A549 (cell line): ENCODE data around the gene NAV2. TPM values are rescaled to one million over a fixed set of nuclear protein-coding genes. Genes with fewer than 3 reads are reported as not detected.

Source experiments
- ATAC-seq, 2 experiments: fragments of 200-7000 bp in 1 of 2; fragments of >200 bp in 1 of 2; cut with Nextera tagmentation in 1 of 2; cut with Tn5 transposase in 1 of 2; 3 replicates each; pipeline versions ENCODE4 v1.8.0 to v1.9.1; 2018 to 2020; ENCODE audit warnings: mild to moderate bottlenecking in 1 of 2, moderate library complexity in 1 of 2
- CTCF ChIA-PET: fragments of 300-600 bp; sonication (Branson Sonifier 250); formaldehyde crosslinking; extraction: SDS; loops from one replicate; lab custom pipeline; 2021; ENCODE audit warnings: antibody characterized with exemption, inconsistent platforms; lab: Yijun Ruan, JAX
- POLR2A ChIA-PET: fragments of 350-600 bp; formaldehyde crosslinking; extraction: SDS; loops from one replicate; lab custom pipeline; 2021; ENCODE audit warnings: antibody characterized with exemption, inconsistent platforms; lab: Yijun Ruan, JAX
- DNase-seq, 2 experiments: peaks; one replicate each; pipeline versions ENCODE4 v3.0.0 to v3.0.0-alpha.2; 2011 to 2016; ENCODE audit warnings: low read depth in 1 of 2, low spot score in 1 of 2
- FAIRE-seq: peaks from 2 replicates; lab custom pipeline; 2011; peaks lifted over from hg19 to GRCh38; lab: Jason Lieb, UNC
- H3K27ac ChIP-seq, 2 experiments: fragments of >200 bp; sonication (Bioruptor Twin); formaldehyde crosslinking; 3 replicates each; pipeline ENCODE4 v1.5.1; 2016 to 2017
- H3K4me1 ChIP-seq: fragments of >200 bp; sonication (Bioruptor Twin); formaldehyde crosslinking; 3 replicates; pipeline ENCODE4 v1.6.1; 2016
- H3K4me2 ChIP-seq: fragments of >200 bp; sonication (Bioruptor Twin); formaldehyde crosslinking; 3 replicates; pipeline ENCODE4 v1.6.1; 2016
- H3K4me3 ChIP-seq: fragments of >200 bp; sonication (Bioruptor Twin); formaldehyde crosslinking; 3 replicates; pipeline ENCODE4 v1.5.1; 2016
- H3K9me3 ChIP-seq: fragments of >200 bp; sonication (Bioruptor Twin); formaldehyde crosslinking; 3 replicates; pipeline ENCODE4 v1.6.1; 2016
- EHMT2 ChIP-seq: fragments of 200-600 bp; sonication (generic); IDR thresholded peaks from 2 replicates; pipeline ENCODE4 v1.6.1; 2016; ENCODE audit warnings: antibody characterized with exemption, low read depth, mild to moderate bottlenecking, moderate library complexity
- EP300 ChIP-seq, 2 experiments: fragments of >200 bp; sonication (Bioruptor Twin); formaldehyde crosslinking; IDR thresholded peaks; 2 replicates in 1 of 2; 3 replicates in 1 of 2; pipeline ENCODE4 v1.6.1; 2016 to 2017
- GATA3 ChIP-seq: IDR thresholded peaks from 2 replicates; pipeline ENCODE4 v1.6.1; 2012; ENCODE audit warnings: borderline replicate concordance
- HDAC2 ChIP-seq: fragments of 200-600 bp; sonication (generic); IDR thresholded peaks from 2 replicates; pipeline ENCODE4 v1.6.1; 2016
- HEYL ChIP-seq: fragments of 250-450 bp; sonication (Bioruptor Pico); IDR thresholded peaks from 2 replicates; pipeline ENCODE4 v1.8.0; 2021; ENCODE audit warnings: mild to moderate bottlenecking, moderate library complexity
- HOXA7 ChIP-seq: fragments of 250-450 bp; sonication (Bioruptor Pico); IDR thresholded peaks from 2 replicates; pipeline ENCODE4 v1.5.0; 2020; ENCODE audit warnings: mild to moderate bottlenecking, moderate library complexity
- HOXB13 ChIP-seq: fragments of 250-450 bp; sonication (Bioruptor Pico); IDR thresholded peaks from 2 replicates; pipeline ENCODE4 v1.5.0; 2020; ENCODE audit warnings: low read depth, mild to moderate bottlenecking, moderate library complexity
- JUNB ChIP-seq: fragments of >200 bp; sonication (Bioruptor Twin); formaldehyde crosslinking; IDR thresholded peaks from 2 replicates; pipeline ENCODE4 v1.6.1; 2016
- KDM1A ChIP-seq: fragments of 200-600 bp; sonication (generic); IDR thresholded peaks from 2 replicates; pipeline ENCODE4 v1.6.1; 2016; ENCODE audit warnings: low read depth, mild to moderate bottlenecking
- MAFK ChIP-seq: fragments of 450-650 bp; IDR thresholded peaks from 2 replicates; pipeline ENCODE4 v1.6.1; 2014; ENCODE audit not compliant: partially characterized antibody
- RFX5 ChIP-seq: fragments of 450-650 bp; IDR thresholded peaks from 2 replicates; pipeline ENCODE4 v1.7.1; 2014; ENCODE audit warnings: antibody characterized with exemption, mild to moderate bottlenecking, moderate library complexity
- SREBF2 ChIP-seq: fragments of 450-650 bp; IDR thresholded peaks from 2 replicates; pipeline ENCODE4 v1.6.1; 2014; ENCODE audit warnings: mild to moderate bottlenecking, moderate library complexity
- USF2 ChIP-seq: fragments of 450-650 bp; IDR thresholded peaks from 2 replicates; pipeline ENCODE4 v1.6.1; 2014; ENCODE audit warnings: antibody characterized with exemption
- ZC3H11A ChIP-seq: fragments of 450-650 bp; IDR thresholded peaks from 2 replicates; pipeline ENCODE4 v1.6.1; 2014; ENCODE audit warnings: antibody characterized with exemption, mild to moderate bottlenecking
- ZFP36 ChIP-seq: fragments of 450-650 bp; IDR thresholded peaks from 2 replicates; pipeline ENCODE4 v1.6.1; 2014; ENCODE audit warnings: borderline replicate concordance; ENCODE audit not compliant: partially characterized antibody
- WGBS: methylation state at CpG from one replicate; pipeline ENCODE4 v1.1.6; 2017; ENCODE audit errors: missing lambda C conversion rate; 5-methylcytosine and 5-hydroxymethylcytosine counted together
- polyA plus RNA-seq, 4 experiments: library from polyadenylated mRNA; depleted of rRNA in 3 of 4; stranded (reverse); fragments of >200 nt; fragmentation: RNase III in 1 of 4; extraction: RNeasy Plus Mini Kit Qiagen cat#74134 plus additional on column Dnase treatment in 1 of 4; gene quantifications; 2 replicates in 3 of 4; 3 replicates in 1 of 4; pipeline ENCODE4 v1.2.3, GENCODE V29; 2011 to 2017
- TF ChIP-seq, protein P1 (sequence below): fragments of 200-600 bp; sonication (generic); IDR thresholded peaks from 2 replicates; pipeline ENCODE4 v1.6.1; 2016; ENCODE audit warnings: antibody characterized with exemption, mild to moderate bottlenecking, moderate library complexity

The NAV2 gene
- polyA plus RNA-seq, 2 of the 4 experiments (the other 2 are of a cell fraction) = 4.9 to 19.8 TPM

DNA sequence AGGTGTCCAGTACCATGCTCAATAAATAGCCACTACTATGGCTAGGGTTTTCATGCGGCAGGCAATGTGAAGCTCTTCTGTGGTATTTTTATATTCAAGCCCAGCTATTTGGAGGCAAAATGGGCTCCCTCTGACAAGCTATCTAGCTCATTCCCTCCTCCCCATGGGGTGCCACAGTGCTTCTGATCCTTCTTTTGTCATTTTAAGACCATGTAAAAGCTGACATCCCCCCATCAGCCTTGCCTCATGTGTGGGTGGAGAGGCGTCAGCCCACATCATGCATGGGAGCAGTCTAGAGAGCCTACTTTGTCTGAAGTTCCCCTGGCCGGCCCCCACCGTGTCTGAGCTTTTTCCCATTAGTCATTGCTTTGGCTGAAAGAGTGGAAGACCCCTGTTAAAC lies 59.8 kb downstream of the NAV2 start:
- CTCF ChIA-PET = interaction anchor here (0.6 to 1.8 kb wide), 2 partner anchors 71 to 131 kb away, joined by 3 to 9 read pairs; no protein-coding TSS in a partner anchor

GRCh38 chr11:19774329-19774728 lies 61.7 kb downstream of the NAV2 start:
- CTCF ChIA-PET = interaction anchor here (1.0 to 1.4 kb wide), 3 partner anchors 9 to 214 kb away, joined by 4 read pairs; no protein-coding TSS in a partner anchor
- WGBS = 93% methylated on average over 3 of the region's 3 CpGs
- no peak overlapping the region for H3K4me2 ChIP-seq
- no peak for FAIRE-seq
- TF ChIP-seq USF2 (no peak), JUNB (no peak), ZFP36 (no peak), ZC3H11A (no peak)
- TF ChIP-seq, all 56 proteins: peak for 0
- DNase-seq (no peak), ATAC-seq (no peak)
- H3K4me1 ChIP-seq = peaks cover 9% of the 10 kb centered on the region; the same call in 1 of the 3 replicates
- no peaks in the 10 kb centered on the region for H3K9me3 ChIP-seq
- POLR2A ChIA-PET = no interaction called here
- H3K27ac ChIP-seq = no peak overlapping the region
- H3K4me3 ChIP-seq = no peak overlapping the region

More for the DNA sequence above, 59.8 kb downstream of the NAV2 start:
- POLR2A ChIA-PET = no interaction called here
- 52% methylated on average over 4 of the region's 4 CpGs for WGBS
- no peak overlapping the region for H3K4me3 ChIP-seq
- peaks cover 4% of the 10 kb centered on the region; the same call in 1 of the 3 replicates for H3K4me1 ChIP-seq
- FAIRE-seq (no peak), DNase-seq (no peak)
- TF ChIP-seq HEYL (no peak), KDM1A (no peak), USF2 (no peak), GATA3 (no peak)
- TF ChIP-seq, all 56 proteins: peak for 0
- no peak overlapping the region for H3K27ac ChIP-seq
- H3K9me3 ChIP-seq = no peaks in the 10 kb centered on the region
- ATAC-seq = no peak
- no peak overlapping the region for H3K4me2 ChIP-seq

DNA sequence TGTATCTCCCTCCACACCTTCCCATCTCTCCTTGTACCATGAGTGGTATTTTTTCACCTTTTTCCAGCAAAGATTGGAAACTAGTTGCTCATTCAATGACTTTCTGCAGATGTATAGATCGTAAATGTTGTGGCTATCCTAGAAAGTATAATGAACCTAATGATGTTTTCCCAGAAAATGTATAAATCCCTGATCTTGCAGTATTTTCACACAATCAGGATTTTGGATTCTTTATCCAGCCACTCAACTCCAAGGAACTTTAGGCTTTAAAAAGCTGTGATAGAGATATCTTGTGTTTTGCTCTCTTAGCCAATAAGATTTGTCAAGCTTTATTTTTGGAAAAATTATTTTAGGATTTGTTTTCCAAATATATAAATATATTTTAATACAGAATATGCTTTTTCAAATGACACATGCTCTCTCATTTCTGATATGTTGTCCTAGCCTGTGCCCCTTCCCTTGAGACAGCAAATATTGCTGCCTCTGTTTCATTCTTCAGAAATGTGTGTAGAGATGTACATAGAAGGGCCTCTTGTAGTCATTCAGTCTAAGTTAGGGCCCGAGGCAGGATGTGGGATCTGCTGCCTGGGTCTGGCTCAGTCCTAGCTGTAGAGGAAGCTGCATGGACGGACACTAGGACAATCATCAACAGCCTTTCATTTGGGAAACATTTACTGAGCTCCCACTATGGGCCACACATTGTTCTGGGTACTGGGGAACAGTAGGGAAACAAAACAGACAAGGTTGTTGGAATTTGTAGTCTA lies 62.4 kb downstream of the NAV2 start:
- CTCF ChIA-PET = interaction anchor here (0.9 to 1.4 kb wide), 7 partner anchors 8 to 358 kb away, joined by 3 to 4 read pairs (median 3); no protein-coding TSS in a partner anchor
- Histone ChIP-seq H3K4me3 (no peak overlapping the region), H3K27ac (no peak overlapping the region), H3K4me1 (peaks cover 9% of the 10 kb centered on the region; the same call in 1 of the 3 replicates), H3K9me3 (no peaks in the 10 kb centered on the region), H3K4me2 (no peak overlapping the region)
- FAIRE-seq = no peak
- POLR2A ChIA-PET = no interaction called here
- TF ChIP-seq EP300 (IDR thresholded peaks at IDR 0.05) (no peak), MAFK (peak; percentile 57)
- no peak for DNase-seq
- 78% methylated on average over 3 of the region's 3 CpGs for WGBS
- no peak for ATAC-seq

DNA sequence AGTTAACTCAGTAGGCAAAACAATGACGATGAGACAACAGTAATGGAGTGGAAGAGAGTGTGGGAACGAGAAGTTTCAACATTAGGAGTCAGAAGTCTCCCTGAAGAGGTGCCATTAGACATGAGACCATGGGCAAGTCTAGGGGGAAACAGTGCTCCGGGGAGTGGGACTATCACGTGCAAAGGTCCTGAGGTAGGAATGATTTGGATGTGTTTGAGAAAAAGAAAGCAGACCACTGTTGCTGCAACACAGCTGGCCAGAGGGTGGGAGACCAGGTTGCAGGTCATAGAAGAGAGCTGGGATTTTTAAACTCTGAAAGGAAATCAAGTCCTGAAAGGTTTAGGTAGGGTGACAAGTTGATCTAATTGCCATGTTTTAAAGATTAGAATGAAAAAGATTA lies 63.0 kb downstream of the NAV2 start:
- no peaks in the 10 kb centered on the region for H3K9me3 ChIP-seq
- peaks cover 9% of the 10 kb centered on the region; the same call in 1 of the 3 replicates for H3K4me1 ChIP-seq
- WGBS = 86% methylated on average over 4 of the region's 4 CpGs
- ATAC-seq (no peak), FAIRE-seq (no peak), DNase-seq (no peak)
- no peak overlapping the region for H3K4me3 ChIP-seq
- TF ChIP-seq HDAC2 (no peak), RFX5 (no peak), HOXB13 (CRISPR knock-in tag) (no peak), HOXA7 (CRISPR knock-in tag) (no peak), EHMT2 (no peak), SREBF2 (no peak)
- TF ChIP-seq, protein P1, sequence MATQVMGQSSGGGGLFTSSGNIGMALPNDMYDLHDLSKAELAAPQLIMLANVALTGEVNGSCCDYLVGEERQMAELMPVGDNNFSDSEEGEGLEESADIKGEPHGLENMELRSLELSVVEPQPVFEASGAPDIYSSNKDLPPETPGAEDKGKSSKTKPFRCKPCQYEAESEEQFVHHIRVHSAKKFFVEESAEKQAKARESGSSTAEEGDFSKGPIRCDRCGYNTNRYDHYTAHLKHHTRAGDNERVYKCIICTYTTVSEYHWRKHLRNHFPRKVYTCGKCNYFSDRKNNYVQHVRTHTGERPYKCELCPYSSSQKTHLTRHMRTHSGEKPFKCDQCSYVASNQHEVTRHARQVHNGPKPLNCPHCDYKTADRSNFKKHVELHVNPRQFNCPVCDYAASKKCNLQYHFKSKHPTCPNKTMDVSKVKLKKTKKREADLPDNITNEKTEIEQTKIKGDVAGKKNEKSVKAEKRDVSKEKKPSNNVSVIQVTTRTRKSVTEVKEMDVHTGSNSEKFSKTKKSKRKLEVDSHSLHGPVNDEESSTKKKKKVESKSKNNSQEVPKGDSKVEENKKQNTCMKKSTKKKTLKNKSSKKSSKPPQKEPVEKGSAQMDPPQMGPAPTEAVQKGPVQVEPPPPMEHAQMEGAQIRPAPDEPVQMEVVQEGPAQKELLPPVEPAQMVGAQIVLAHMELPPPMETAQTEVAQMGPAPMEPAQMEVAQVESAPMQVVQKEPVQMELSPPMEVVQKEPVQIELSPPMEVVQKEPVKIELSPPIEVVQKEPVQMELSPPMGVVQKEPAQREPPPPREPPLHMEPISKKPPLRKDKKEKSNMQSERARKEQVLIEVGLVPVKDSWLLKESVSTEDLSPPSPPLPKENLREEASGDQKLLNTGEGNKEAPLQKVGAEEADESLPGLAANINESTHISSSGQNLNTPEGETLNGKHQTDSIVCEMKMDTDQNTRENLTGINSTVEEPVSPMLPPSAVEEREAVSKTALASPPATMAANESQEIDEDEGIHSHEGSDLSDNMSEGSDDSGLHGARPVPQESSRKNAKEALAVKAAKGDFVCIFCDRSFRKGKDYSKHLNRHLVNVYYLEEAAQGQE = no peak
- ChIA-PET CTCF (interaction anchor here (0.9 to 1.4 kb wide), 6 partner anchors 8 to 357 kb away, joined by 3 to 4 read pairs (median 3); no protein-coding TSS in a partner anchor), POLR2A (no interaction called here)
- no peak overlapping the region for H3K4me2 ChIP-seq
- no peak overlapping the region for H3K27ac ChIP-seq
